ENCODE data around the gene CPT1A.

Gene CPT1A

GRCh38 chr11:68804786-68805185, 36.9 kb downstream of the CPT1A start:
- no peak for DNase-seq (ENCODE audit: extremely low read depth in 1 of 2, low read depth in 1 of 2)

DNA sequence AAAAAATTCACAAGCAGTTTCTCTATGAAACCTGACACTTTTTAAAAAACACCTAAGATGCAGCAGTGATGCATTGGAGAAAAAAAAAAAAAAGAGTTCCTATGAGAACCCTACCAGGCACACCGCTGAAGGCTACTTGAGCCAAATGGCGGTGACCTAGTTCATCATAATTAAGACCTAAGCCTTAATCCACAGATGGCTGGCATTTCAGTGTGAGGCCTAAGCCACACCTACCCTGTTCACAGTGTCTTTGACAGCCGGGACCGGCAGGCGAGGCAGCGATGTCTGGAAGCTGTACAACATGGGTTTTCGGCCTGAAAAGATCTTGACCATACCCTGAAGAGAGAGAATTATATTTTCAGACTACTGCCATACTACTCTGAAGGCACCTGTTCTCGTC, 38.0 kb downstream of the CPT1A start:
- DNase-seq (ENCODE audit: extremely low read depth in 1 of 2, low read depth in 1 of 2), result no peak

DNA sequence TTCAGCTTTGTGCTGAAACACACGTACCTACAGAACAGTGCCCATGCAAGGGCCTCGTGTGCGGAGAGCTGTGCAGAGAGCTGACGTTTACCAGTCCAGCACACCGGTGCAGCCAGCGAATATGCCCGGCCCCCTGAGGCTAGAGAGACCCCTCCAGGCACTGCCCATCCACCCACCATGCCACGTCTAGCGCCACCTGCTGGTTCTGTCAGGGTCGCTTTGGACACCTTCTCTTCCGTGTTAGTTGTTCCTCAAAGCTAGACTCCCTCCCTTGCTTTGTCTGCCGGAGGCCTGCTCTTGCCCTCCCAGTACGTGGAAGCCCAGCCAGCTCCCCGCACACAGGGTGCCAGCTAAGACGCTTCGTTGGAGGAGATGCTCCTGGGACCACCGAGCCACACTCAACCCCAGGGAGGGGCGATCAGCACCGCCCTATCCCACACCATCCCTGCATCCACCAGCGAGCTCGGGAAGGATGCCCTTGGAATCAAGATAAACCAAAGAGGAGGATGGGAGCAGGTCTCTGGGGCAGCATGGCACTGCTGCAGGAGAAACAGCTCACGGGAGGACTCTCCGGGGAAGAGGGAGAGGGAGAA, 43.4 kb downstream of the CPT1A start:
- peak in 1 of 2 donors; percentile 19 for DNase-seq (ENCODE audit: extremely low read depth in 1 of 2, low read depth in 1 of 2)

DNA sequence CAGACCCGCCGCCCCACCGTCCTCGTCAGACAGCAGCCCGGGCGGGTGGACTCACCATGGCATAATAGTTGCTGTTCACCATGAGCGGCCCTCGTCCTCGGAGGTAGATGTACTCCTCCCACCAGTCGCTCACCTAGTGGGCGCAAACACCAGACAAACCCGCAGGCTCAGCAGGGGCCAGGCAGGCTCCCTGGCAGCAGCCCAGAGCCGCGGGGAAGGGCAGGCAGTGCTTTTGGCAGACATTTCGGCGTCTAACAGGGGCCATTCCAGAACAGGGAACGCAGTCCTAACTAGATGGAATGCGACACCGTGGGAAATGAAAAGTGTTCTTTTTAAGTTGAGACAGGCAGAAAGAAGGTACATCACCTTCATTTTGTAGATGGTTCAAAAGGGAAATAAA, 44.9 kb downstream of the CPT1A start:
- no peak for DNase-seq (ENCODE audit: extremely low read depth in 1 of 2, low read depth in 1 of 2)

DNA sequence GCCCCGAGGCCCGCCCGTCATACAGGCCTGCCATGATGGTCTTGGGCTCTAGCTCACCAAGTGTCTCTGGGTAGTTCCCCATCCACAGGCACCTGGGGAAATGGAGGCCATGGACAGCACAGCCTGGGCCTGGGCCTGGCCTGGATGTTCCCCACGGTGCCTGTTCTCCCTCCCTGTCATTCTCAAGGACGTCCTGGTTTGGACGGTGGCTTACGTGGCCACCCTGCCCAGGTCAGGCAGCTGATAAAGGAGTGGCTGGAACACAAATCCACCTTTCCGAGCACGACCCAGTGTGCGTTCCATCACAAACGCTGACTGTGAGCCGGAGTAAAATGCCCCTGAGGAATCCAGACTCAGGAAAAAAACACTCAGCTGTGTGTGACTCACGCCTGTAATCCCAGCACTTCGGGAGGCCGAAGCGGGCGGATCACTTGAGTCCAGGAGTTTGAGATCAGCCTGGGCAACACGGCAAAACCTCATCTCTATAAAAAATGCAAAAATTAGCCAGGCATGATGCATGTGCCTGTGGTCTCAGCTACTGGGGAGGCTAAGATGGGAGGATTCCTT, 49.2 kb downstream of the CPT1A start:
- DNase-seq (ENCODE audit: extremely low read depth in 1 of 2, low read depth in 1 of 2), result no peak

DNA sequence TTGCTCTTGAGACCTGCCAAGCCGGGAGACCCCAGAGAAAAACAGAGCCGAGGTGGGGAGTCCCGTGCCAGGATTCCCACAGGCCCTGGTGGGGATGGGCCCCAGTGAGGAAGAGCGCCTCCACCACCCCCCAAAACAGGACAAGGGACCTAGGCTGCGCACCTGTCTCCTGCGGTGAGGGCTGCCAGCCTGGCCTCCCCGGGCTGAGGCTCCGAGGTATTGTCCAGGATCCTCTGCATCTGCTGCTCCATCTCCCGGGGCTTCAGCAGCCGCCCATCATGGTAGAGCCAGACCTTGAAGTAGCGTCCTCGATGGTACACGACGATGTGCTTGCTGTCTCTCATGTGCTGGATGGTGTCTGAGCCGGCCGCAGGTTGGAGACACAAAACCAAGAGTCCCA, 57.1 kb downstream of the CPT1A start:
- DNase-seq (ENCODE audit: extremely low read depth in 1 of 2, low read depth in 1 of 2), result no peak

DNA sequence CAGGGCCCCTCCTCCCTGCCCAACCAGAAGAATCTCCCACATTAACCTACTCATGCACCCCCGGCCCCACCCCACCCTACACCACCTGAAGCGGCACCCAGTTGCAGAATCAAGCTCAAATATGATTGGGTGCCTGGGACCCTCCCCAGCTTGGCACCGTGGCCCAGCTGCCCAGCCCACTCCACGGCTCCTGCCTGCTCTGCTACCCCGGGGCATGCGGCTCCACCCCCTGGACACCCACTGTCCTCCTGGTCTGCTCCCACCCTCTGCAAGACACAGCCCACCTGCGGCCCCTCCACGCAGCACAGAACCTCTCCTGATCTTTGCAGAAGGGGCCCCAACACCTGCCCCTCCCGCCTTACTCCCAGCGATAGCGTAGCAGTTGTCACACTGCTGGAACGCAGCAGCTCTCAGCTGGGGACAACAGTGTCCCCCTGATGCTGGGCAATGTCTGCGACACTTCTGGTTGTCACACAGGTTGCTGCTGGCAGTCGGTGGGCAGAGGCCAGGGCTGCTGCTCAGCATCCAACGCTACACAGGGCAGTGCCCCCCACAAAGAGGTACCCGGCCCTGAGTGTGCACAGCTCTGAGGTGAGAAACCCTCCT, 58.4 kb downstream of the CPT1A start:
- DNase-seq (ENCODE audit: extremely low read depth in 1 of 2, low read depth in 1 of 2), result no peak

DNA sequence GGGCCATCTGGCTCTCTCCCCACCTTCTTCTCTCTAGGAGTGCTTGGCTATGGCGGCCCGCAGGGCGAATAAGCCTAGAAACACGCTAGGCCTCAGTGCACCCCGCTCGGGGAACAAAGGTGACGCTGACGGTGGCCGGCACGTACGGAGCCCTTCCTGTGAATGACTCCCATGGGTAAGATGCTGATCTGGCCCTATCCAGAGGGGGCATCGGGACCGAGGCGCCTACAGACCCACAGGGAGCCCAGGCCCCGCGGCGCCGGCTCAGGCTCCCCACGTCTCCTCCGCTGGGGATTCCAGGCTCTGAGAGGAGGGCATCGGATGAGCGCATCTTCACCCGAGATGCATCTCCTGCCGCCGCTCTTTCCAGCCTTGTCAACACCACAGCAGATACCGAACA, 59.0 kb downstream of the CPT1A start:
- DNase-seq (ENCODE audit: extremely low read depth in 1 of 2, low read depth in 1 of 2), result no peak

DNA sequence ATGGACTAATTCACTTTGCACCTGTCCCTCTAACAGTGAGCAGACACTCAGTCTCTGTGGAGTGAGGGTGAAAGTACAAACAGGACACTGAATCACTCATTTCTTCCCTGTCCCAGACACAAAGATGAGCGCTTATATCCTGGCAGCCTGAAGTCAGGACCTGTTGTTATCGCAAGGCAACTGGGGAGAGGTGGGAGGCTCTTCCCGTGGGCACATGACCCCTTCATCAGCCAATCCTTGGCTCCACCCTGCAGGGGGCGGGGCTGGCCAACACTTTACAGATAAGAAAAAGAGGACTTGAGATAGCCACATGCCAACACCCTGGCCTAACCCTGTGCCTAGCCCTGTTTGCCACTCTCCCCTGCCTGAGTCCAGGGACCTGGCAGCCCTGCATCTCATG, 60.9 kb downstream of the CPT1A start:
- DNase-seq (ENCODE audit: extremely low read depth in 1 of 2, low read depth in 1 of 2), result no peak

DNA sequence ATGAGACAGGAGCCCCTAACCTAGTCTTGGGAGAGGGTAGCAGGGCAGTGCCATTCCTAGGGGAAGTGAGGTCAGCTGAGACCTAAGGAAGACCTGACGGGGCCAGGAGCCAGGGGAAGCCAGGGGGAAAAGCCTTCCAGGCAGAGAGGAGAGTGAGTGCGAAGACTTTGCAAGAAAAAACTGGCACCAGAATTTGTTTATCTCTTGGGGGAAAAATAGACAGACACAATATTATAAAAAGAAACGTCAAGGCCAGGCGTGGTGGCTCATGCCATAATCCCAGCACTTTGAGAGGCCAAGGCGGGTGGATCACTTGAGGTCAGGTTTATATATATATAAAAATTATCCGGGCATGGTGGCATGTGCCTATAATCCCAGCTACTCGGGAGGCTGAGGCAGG, 63.5 kb downstream of the CPT1A start:
- DNase-seq (ENCODE audit: extremely low read depth in 1 of 2, low read depth in 1 of 2), result no peak

DNA sequence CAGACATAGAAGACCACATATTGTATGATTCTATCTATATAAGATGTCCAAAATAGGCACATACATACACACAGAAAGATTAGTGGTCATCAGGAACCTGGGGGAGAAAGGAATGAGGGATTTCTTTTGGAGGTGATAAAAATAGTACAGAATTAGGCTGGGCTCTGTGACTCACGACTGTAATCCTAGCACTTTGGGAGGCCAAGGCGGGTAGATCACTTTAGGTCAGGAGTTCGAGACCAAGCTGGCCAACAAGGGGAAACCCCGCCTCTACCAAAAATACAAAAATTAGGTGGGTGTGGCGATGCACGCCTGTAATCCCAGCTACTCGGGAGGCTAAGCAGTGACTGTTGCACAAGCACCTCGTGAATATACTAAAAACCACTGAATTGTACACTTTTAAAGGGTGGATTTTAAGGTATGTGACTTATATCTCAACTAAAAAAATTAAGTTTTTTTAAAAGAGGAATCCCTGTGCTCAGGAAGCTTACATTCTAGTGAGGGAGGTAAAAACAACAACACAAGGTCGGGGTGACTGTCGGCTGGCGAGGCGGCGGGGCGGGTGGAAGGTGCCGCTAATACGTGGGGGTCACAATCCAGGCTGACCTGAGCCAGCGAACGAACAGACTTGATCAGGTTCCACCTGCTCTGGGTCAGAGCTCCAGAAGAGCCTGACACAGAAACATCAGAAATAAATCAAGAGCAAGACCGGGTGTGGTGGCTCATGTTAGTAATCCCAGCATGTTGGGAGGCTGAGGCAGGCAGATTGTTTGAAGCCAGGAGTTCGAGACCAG, 65.1 kb downstream of the CPT1A start:
- DNase-seq (ENCODE audit: extremely low read depth in 1 of 2, low read depth in 1 of 2), result no peak

DNA sequence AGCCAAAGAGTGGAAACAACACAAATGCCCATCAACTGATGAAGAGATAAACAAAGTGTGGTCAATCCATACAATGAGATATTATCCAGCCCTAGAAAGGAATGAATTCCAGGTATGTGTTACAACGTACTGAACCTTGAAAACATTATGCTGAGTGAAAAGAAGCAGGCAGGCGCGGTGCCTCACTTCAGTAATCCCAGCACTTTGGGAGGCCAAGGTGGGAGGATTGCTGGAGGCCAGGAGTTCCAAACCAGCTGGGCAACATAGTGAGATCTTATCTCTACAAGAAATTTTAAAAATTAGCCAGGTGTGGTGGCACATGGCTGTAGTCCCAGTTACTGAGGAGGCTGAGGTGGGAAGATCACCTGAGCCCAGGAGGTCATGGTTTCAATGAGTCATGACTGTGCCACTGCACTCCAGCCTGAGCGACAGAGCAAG, 65.7 kb downstream of the CPT1A start:
- DNase-seq (ENCODE audit: extremely low read depth in 1 of 2, low read depth in 1 of 2), result no peak

GRCh38 chr11:68774194-68774585, 67.5 kb downstream of the CPT1A start:
- no peak for DNase-seq (ENCODE audit: extremely low read depth in 1 of 2, low read depth in 1 of 2)

DNA sequence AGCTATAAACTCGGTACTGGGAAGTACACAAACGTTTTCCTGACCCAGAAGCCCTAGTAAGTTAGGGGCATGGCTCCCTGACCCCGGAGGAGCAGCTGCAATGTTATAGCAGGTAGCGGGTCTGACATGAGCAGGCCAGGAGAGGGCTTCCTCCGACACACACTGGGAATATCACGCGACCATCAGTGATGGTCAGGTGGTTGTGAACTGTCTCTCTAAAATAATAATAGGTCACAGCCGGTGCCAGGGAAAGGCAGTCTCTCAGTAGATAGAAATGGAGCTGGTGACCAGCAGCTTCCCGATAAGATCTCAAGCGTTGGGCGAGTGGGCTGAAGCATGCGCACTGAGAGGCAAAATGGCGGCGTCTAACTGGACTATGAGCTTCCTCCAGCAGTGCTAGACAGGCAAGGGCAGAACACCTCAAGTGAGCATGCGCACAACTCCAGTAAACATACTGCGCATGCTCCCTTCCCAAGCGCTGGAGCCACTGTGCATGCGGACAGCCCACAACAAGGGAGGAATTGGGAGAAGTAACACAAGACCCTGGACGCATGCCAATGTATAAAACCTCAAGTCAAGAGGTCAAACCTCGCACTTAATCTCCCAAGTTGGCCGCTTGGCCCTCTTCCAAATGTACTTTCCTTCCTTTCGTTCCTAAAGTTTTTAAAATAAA, 68.1 kb downstream of the CPT1A start:
- DNase-seq (ENCODE audit: extremely low read depth in 1 of 2, low read depth in 1 of 2), result no peak

GRCh38 chr11:68772936-68773335, 68.8 kb downstream of the CPT1A start:
- no peak for DNase-seq (ENCODE audit: extremely low read depth in 1 of 2, low read depth in 1 of 2)

DNA sequence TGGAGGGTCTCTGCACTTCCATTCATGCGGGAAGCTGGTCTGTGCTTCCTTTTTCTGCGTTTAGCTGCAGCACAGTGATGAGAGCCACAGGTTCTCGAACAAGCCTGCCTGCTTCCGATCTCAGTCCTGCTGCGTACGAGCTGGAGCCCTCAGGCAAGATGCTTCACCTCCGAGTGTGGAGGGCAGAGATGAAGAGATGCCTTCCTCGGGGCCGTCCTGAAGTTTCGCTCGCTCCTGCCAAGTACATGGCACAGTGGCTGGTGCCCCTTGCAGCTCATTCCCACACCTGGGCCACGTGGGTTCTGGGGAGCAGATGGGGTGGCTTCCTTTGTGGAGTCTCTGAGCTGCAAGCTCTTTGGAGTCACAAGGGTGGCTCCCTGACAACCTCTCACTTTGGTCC, 70.9 kb downstream of the CPT1A start:
- no peak for DNase-seq (ENCODE audit: extremely low read depth in 1 of 2, low read depth in 1 of 2)

DNA sequence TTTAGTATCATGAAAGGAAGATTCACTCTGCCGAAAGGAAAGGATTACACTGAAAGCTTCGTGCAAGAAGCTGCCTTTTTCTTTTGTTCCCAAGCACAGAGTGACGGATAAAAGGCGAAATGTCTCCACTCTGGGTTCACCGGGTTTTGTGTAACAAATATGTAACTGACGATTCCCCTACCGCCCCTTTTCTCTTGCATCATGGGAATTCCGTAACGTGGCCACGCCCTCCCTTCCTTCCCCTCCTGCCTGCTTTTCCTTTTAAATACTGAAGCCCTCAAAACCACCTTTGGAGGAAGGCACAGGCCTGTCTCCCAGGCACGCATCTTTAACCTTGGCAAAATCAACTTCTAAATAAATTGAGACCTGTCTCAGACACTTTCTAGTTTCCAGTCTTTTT, 74.0 kb downstream of the CPT1A start:
- DNase-seq (ENCODE audit: extremely low read depth in 1 of 2, low read depth in 1 of 2), result no peak

- no peak for DNase-seq (ENCODE audit: extremely low read depth in 1 of 2, low read depth in 1 of 2)
These were observed 74.9 kb downstream of the CPT1A start for GRCh38 chr11:68766786-68767185.

GRCh38 chr11:68764746-68765145, 77.0 kb downstream of the CPT1A start:
- no peak for DNase-seq (ENCODE audit: extremely low read depth in 1 of 2, low read depth in 1 of 2)

DNA sequence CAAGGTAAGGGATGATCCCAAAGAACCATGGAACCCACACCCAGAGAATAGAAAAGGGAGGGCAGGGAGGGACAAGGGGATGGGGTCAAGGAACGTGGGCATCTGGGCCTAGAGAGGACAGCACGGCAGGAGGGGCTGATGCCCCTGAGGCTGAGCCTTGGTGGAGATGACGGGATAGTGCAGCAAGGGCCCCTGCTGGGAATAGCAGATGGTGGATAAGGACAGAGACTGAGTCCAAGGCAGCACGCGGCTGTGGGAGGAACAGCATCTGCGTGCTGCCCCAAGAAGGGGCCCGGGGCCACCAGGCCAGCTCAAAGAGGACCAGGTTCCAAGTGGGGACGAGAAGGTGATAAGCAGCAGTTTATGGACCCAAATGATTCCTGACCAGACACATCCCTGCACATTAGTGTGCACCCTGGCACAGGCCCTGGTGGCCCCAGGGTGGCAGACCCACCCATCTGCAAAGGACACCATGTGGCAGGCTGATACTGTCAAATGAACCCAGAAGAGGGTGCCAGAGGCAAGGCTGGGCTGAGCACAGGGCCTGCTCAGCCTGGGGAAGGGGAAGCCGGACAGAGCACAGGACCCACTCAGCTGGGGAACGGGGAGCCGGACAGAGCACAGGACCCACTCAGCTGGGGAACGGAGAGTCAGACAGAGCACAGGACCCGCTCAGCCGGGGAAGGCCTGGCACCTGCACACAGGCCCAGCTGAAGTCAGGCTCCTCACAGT, 77.6 kb downstream of the CPT1A start:
- DNase-seq (ENCODE audit: extremely low read depth in 1 of 2, low read depth in 1 of 2), result no peak
